HepG2 (cell line): Measurements from ENCODE around the gene ANAPC16. TPM values are rescaled to one million over a fixed set of nuclear protein-coding genes. Genes with fewer than 3 reads are reported as not detected.

Experiments
- FOXM1 ChIP-seq: sonication (generic); formaldehyde crosslinking; IDR thresholded peaks from 2 replicates; pipeline ENCODE4 v1.5.0; 2020; ENCODE audit warnings: missing genetic modification reagents
- GLI4 ChIP-seq: sonication (generic); formaldehyde crosslinking; IDR thresholded peaks from 2 replicates; pipeline ENCODE4 v1.5.1; 2020; ENCODE audit warnings: missing genetic modification reagents, mild to moderate bottlenecking, moderate library complexity, borderline replicate concordance
- HNRNPUL1 ChIP-seq: fragments of 200-400 bp; formaldehyde crosslinking; IDR thresholded peaks from 2 replicates; pipeline ENCODE4 v1.6.1; 2017; ENCODE audit warnings: low read depth, mild to moderate bottlenecking, low read length, moderate library complexity
- KLF9 ChIP-seq: IDR thresholded peaks from 2 replicates; pipeline ENCODE4 v1.6.1; 2016; ENCODE audit warnings: low read depth
- KMT2B ChIP-seq: IDR thresholded peaks from 2 replicates; pipeline ENCODE4 v1.6.1; 2016; ENCODE audit warnings: missing genetic modification reagents, missing compliant biosample characterization
- MED13 ChIP-seq: sonication (generic); formaldehyde crosslinking; IDR thresholded peaks from 2 replicates; pipeline ENCODE4 v1.5.0; 2020; ENCODE audit warnings: missing genetic modification reagents
- MYC ChIP-seq: sonication (generic); formaldehyde crosslinking; IDR thresholded peaks from 2 replicates; pipeline ENCODE4 v1.9.0; 2021; ENCODE audit warnings: missing genetic modification reagents, borderline replicate concordance
- PHF20 ChIP-seq: sonication (generic); formaldehyde crosslinking; IDR thresholded peaks from 2 replicates; pipeline ENCODE4 v1.5.0; 2020; ENCODE audit warnings: mild to moderate bottlenecking, missing genetic modification reagents
- RFX5 ChIP-seq: IDR thresholded peaks from 2 replicates; pipeline ENCODE4 v1.6.1; 2011; ENCODE audit warnings: low read depth, low read length, improper control_type of control experiment
- SMAD9 ChIP-seq: sonication (generic); formaldehyde crosslinking; IDR thresholded peaks from 2 replicates; pipeline ENCODE4 v1.5.1; 2020; ENCODE audit warnings: mild to moderate bottlenecking, missing genetic modification reagents
- STAG1 ChIP-seq: sonication (generic); formaldehyde crosslinking; IDR thresholded peaks from 2 replicates; pipeline ENCODE4 v1.4.0; 2020; ENCODE audit warnings: missing genetic modification reagents
- TGIF2 ChIP-seq: IDR thresholded peaks from 2 replicates; pipeline ENCODE4 v1.6.1; 2016; ENCODE audit warnings: control low read depth, missing compliant biosample characterization
- TOPORS ChIP-seq: sonication (generic); formaldehyde crosslinking; IDR thresholded peaks from 2 replicates; pipeline ENCODE4 v1.8.0; 2023; ENCODE audit warnings: mild to moderate bottlenecking, missing genetic modification reagents
- ZKSCAN5 ChIP-seq: sonication (generic); formaldehyde crosslinking; IDR thresholded peaks from 2 replicates; pipeline ENCODE4 v1.5.1; 2020; ENCODE audit warnings: mild to moderate bottlenecking, missing genetic modification reagents
- ZNF331 ChIP-seq: sonication (generic); formaldehyde crosslinking; IDR thresholded peaks from 2 replicates; pipeline ENCODE4 v1.4.0; 2020; ENCODE audit warnings: missing genetic modification reagents
- ZNF337 ChIP-seq: sonication (generic); formaldehyde crosslinking; IDR thresholded peaks from 2 replicates; pipeline ENCODE4 v1.5.1; 2020; ENCODE audit warnings: missing genetic modification reagents, low read depth, mild to moderate bottlenecking, borderline replicate concordance
- ZNF570 ChIP-seq: sonication (generic); formaldehyde crosslinking; IDR thresholded peaks from 2 replicates; pipeline ENCODE4 v1.4.0; 2020; ENCODE audit warnings: mild to moderate bottlenecking, missing genetic modification reagents, borderline replicate concordance
- ZNF703 ChIP-seq: sonication (generic); formaldehyde crosslinking; IDR thresholded peaks from 2 replicates; pipeline ENCODE4 v1.5.1; 2020; ENCODE audit warnings: missing genetic modification reagents, mild to moderate bottlenecking, moderate library complexity, borderline replicate concordance
- ZNF737 ChIP-seq: sonication (generic); formaldehyde crosslinking; IDR thresholded peaks from 2 replicates; pipeline ENCODE4 v1.5.0; 2020; ENCODE audit warnings: missing genetic modification reagents, mild to moderate bottlenecking, borderline replicate concordance
- polyA plus RNA-seq, 8 experiments: library from polyadenylated mRNA; depleted of rRNA in 3 of 8; stranded (reverse) in 7 of 8; unstranded in 1 of 8; fragments of >200 nt; fragmentation: Illumina TruSeq in 4 of 8; extraction: Trizol in 4 of 8; gene quantifications; 2 replicates each; pipeline versions ENCODE4 v1.2.1 to v1.2.3, GENCODE V29; 2011 to 2016; ENCODE audit warnings: low read depth in 4 of 8, missing spikeins in 1 of 8, mixed read lengths in 1 of 8; ENCODE audit not compliant: insufficient read depth in 1 of 8
- total RNA-seq, 5 experiments: library from RNA; depleted of rRNA; stranded (reverse); fragments of >200 nt; fragmentation: Illumina TruSeq; extraction: Trizol; gene quantifications; 2 replicates each; pipeline ENCODE4 v1.2.3, GENCODE V29; 2016; ENCODE audit warnings: low read depth in 1 of 5
- TF ChIP-seq, protein P1 (sequence below): sonication (generic); formaldehyde crosslinking; IDR thresholded peaks from 2 replicates; pipeline ENCODE4 v1.8.0; 2023; ENCODE audit warnings: mild to moderate bottlenecking, missing genetic modification reagents
- TF ChIP-seq, protein P2 (sequence below): sonication (generic); formaldehyde crosslinking; IDR thresholded peaks from 2 replicates; pipeline ENCODE4 v1.9.0; 2022; ENCODE audit warnings: missing genetic modification reagents, mild to moderate bottlenecking, borderline replicate concordance
- TF ChIP-seq, protein P3 (sequence below): sonication (generic); formaldehyde crosslinking; conservative IDR thresholded peaks from 2 replicates; pipeline ENCODE4 v1.4.0; 2020; ENCODE audit warnings: missing genetic modification reagents

Gene ANAPC16
- total and polyA plus RNA-seq, 2 of the 13 experiments (the other 11 are each of a cell fraction or from before 2014, with no cell fraction given), result 74.8 to 89.4 TPM

DNA sequence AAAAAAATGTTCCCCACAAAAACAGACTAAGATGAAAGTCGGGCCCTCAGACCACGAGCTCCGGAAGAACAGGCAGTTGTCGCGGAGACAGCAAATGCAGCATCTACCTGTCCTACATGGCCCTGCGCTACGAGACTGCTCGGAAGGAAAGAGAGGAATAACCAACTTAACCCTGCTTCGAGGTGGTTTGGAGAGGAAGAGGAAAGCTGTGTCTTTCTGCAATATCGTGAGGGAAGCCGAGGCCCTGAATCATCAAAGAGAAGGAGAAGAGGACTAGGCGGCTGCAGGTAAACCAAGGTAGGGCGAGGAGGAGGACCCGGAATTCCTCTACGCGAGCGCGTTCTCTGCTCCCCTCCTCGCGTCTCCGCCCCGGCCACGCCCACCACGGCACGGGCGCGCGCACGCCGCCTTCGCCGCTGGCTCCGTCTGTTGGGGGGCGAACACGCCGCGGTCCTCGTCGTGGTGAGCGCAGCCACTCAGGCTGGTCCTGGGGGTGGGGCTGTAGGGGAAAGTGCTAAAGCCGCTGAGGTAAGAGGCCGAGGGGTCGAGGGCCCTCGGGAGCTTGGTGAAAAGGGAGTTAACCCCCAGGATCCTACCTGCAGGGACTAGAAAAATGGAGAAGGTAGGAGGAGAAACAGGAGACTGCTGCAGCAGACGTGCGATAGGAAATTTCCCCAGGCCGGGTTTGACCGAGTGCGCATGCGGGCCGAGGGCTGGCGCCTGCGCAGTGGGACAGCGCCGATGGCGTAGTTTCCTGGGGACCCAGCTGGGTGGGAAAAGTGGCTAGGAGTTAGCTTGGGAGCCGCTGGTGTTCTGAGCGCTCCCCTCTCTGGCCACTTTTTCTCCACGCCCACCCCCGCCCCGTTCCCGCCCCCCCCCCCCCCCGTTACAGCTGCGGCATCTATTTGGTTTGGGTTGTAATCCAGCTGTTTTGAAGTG lies at the start of gene ANAPC16, which contains the start of gene ASCC1 (continued):
- TF ChIP-seq, protein P1, sequence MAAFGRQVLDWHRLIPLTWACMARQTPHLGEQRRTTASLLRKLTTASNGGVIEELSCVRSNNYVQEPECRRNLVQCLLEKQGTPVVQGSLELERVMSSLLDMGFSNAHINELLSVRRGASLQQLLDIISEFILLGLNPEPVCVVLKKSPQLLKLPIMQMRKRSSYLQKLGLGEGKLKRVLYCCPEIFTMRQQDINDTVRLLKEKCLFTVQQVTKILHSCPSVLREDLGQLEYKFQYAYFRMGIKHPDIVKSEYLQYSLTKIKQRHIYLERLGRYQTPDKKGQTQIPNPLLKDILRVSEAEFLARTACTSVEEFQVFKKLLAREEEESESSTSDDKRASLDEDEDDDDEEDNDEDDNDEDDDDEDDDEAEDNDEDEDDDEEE (CRISPR knock-in tag), result peak; percentile 88
- TF ChIP-seq RFX5, result 0 out of 2 replicates have a peak, but pooled peaks have one; percentile 54
- 0 out of 2 replicates have a peak, but pooled peaks have one; percentile 15 for TF ChIP-seq ZKSCAN5 (CRISPR knock-in tag)
- TF ChIP-seq TOPORS (CRISPR knock-in tag), result peak; percentile 72
- TF ChIP-seq, protein P2, sequence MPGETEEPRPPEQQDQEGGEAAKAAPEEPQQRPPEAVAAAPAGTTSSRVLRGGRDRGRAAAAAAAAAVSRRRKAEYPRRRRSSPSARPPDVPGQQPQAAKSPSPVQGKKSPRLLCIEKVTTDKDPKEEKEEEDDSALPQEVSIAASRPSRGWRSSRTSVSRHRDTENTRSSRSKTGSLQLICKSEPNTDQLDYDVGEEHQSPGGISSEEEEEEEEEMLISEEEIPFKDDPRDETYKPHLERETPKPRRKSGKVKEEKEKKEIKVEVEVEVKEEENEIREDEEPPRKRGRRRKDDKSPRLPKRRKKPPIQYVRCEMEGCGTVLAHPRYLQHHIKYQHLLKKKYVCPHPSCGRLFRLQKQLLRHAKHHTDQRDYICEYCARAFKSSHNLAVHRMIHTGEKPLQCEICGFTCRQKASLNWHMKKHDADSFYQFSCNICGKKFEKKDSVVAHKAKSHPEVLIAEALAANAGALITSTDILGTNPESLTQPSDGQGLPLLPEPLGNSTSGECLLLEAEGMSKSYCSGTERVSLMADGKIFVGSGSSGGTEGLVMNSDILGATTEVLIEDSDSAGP, result peak; percentile 85; the same call in 1 of the 2 replicates
- TF ChIP-seq ZNF703, result no peak
- TF ChIP-seq FOXM1 (CRISPR knock-in tag), result no peak
- 0 out of 2 replicates have a peak, but pooled peaks have one; percentile 31 for TF ChIP-seq MED13 (CRISPR knock-in tag)
- peak; percentile 94 for TF ChIP-seq KMT2B
- TF ChIP-seq, protein P3, sequence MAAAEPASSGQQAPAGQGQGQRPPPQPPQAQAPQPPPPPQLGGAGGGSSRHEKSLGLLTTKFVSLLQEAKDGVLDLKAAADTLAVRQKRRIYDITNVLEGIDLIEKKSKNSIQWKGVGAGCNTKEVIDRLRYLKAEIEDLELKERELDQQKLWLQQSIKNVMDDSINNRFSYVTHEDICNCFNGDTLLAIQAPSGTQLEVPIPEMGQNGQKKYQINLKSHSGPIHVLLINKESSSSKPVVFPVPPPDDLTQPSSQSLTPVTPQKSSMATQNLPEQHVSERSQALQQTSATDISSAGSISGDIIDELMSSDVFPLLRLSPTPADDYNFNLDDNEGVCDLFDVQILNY (CRISPR knock-in tag), result peak; percentile 46; the same call in 1 of the 2 replicates
- TF ChIP-seq PHF20 (CRISPR knock-in tag), result peak; percentile 72
- 0 out of 2 replicates have a peak, but pooled peaks have one; percentile 12 for TF ChIP-seq STAG1 (CRISPR knock-in tag)
- TF ChIP-seq ZNF331 (CRISPR knock-in tag), result peak; percentile 85
- TF ChIP-seq ZNF737 (CRISPR knock-in tag), result no peak
- TF ChIP-seq MYC (CRISPR knock-in tag), result peak; percentile 95
- no peak for TF ChIP-seq HNRNPUL1
- TF ChIP-seq ZNF337, result peak; percentile 83; the same call in 1 of the 2 replicates
- TF ChIP-seq TGIF2, result peak; percentile 48
- no peak for TF ChIP-seq SMAD9 (CRISPR knock-in tag)
- TF ChIP-seq KLF9 (CRISPR knock-in tag), result peak; percentile 97
- TF ChIP-seq GLI4 (CRISPR knock-in tag), result peak; percentile 71; the same call in 1 of the 2 replicates
- TF ChIP-seq ZNF570, result no peak
